Measurements from ENCODE around the gene WDR20.
"Not testable (repeated sequence)": the region's sequence is repeated elsewhere in the genome, so short reads cannot be mapped to it uniquely, and the experiment has no call there.

Gene WDR20

GRCh38 chr14:102139286-102140026 is at the start of gene WDR20:
TSS of gene WDR20 (plus strand) at chr14:102139897. CDS start at chr14:102139924, 27 bp downstream.
- DNase-seq (ENCODE audit: insufficient read length, low spot score) (peak; percentile 94), FAIRE-seq (peak; percentile 99)
- peak; percentile 66 for TF ChIP-seq POLR2A (IDR thresholded peaks at IDR 0.05; ENCODE audit: low read depth, low read length)

- FAIRE-seq = no peak
- DNase-seq (ENCODE audit: insufficient read length, low spot score) = no peak
- no peak for TF ChIP-seq POLR2A (IDR thresholded peaks at IDR 0.05; ENCODE audit: low read depth, low read length)
Measured at GRCh38 chr14:102090713-102091112, 49.0 kb upstream of the WDR20 start.

- FAIRE-seq = no peak
- DNase-seq (ENCODE audit: insufficient read length, low spot score) = no peak
- TF ChIP-seq POLR2A (IDR thresholded peaks at IDR 0.05; ENCODE audit: low read depth, low read length) = no peak
Measured at GRCh38 chr14:102092806-102093205, 46.9 kb upstream of the WDR20 start.

GRCh38 chr14:102094101-102094500 is 45.6 kb upstream of the WDR20 start:
- FAIRE-seq (no peak), DNase-seq (ENCODE audit: insufficient read length, low spot score) (no peak)
- no peak for TF ChIP-seq POLR2A (IDR thresholded peaks at IDR 0.05; ENCODE audit: low read depth, low read length)

- no peak for DNase-seq (ENCODE audit: insufficient read length, low spot score)
- TF ChIP-seq POLR2A (IDR thresholded peaks at IDR 0.05; ENCODE audit: low read depth, low read length) = no peak
- peak; percentile 76 for FAIRE-seq
Measured at GRCh38 chr14:102095231-102095870, 44.3 kb upstream of the WDR20 start.

GRCh38 chr14:102095871-102096568 is 43.7 kb upstream of the WDR20 start:
- TF ChIP-seq POLR2A (IDR thresholded peaks at IDR 0.05; ENCODE audit: low read depth, low read length) = no peak
- FAIRE-seq (no peak), DNase-seq (ENCODE audit: insufficient read length, low spot score) (no peak)

- FAIRE-seq (peak; percentile 91), DNase-seq (ENCODE audit: insufficient read length, low spot score) (peak; percentile 52)
- TF ChIP-seq POLR2A (IDR thresholded peaks at IDR 0.05; ENCODE audit: low read depth, low read length) = no peak
Measured at GRCh38 chr14:102096569-102097188, 43.0 kb upstream of the WDR20 start.

GRCh38 chr14:102097441-102098135 is 42.1 kb upstream of the WDR20 start:
- no peak for TF ChIP-seq POLR2A (IDR thresholded peaks at IDR 0.05; ENCODE audit: low read depth, low read length)
- DNase-seq (ENCODE audit: insufficient read length, low spot score) (no peak), FAIRE-seq (no peak)

- DNase-seq (ENCODE audit: insufficient read length, low spot score) (no peak), FAIRE-seq (no peak)
- TF ChIP-seq POLR2A (IDR thresholded peaks at IDR 0.05; ENCODE audit: low read depth, low read length) = no peak
Measured at GRCh38 chr14:102103062-102103695, 36.5 kb upstream of the WDR20 start.

- FAIRE-seq = no peak
- no peak for DNase-seq (ENCODE audit: insufficient read length, low spot score)
- TF ChIP-seq POLR2A (IDR thresholded peaks at IDR 0.05; ENCODE audit: low read depth, low read length) = no peak
Measured at GRCh38 chr14:102105369-102105768, 34.3 kb upstream of the WDR20 start.

GRCh38 chr14:102109332-102109731 is 30.4 kb upstream of the WDR20 start:
- not testable (repeated sequence) for DNase-seq (ENCODE audit: insufficient read length, low spot score); FAIRE-seq

GRCh38 chr14:102111101-102111500 is 28.6 kb upstream of the WDR20 start:
- FAIRE-seq (no peak), DNase-seq (ENCODE audit: insufficient read length, low spot score) (no peak)
- no peak for TF ChIP-seq POLR2A (IDR thresholded peaks at IDR 0.05; ENCODE audit: low read depth, low read length)

Measured in H54 (cell line).